ENCODE results near the gene BANF2.

The BANF2 gene

GRCh38 chr20:17709361-17710293 is 9.9 kb downstream of the BANF2 start:
- H3K36me3 ChIP-seq (ENCODE audit: control insufficient read depth, insufficient read depth, low read length): no peaks in the 10 kb centered on the region
- WGBS, 2 experiments: 89 to 91% methylated on average over 12 of the region's 12 CpGs
- H3K4me3 ChIP-seq (ENCODE audit: insufficient read depth, low read depth, low read length): no peak overlapping the region
- no peaks in the 10 kb centered on the region for H3K27me3 ChIP-seq (ENCODE audit: control insufficient read depth, insufficient read depth, low read length, poor library complexity, severe bottlenecking)
- H3K27ac ChIP-seq (ENCODE audit: insufficient read depth, low read depth, low read length, poor library complexity, severe bottlenecking): no peak overlapping the region
- no peaks in the 10 kb centered on the region for H3K9me3 ChIP-seq (ENCODE audit: control insufficient read depth, low read length)
- H3K4me1 ChIP-seq (ENCODE audit: control insufficient read depth, insufficient read depth, low read length): peaks cover 11% of the 10 kb centered on the region

- WGBS, 2 experiments: 64 to 66% methylated on average over 20 to 21 of the region's 21 CpGs
- Histone ChIP-seq H3K36me3 (ENCODE audit: control insufficient read depth, insufficient read depth, low read length) (no peaks in the 10 kb centered on the region), H3K4me1 (ENCODE audit: control insufficient read depth, insufficient read depth, low read length) (peaks cover 11% of the 10 kb centered on the region), H3K9me3 (ENCODE audit: control insufficient read depth, low read length) (no peaks in the 10 kb centered on the region), H3K27me3 (ENCODE audit: control insufficient read depth, insufficient read depth, low read length, poor library complexity, severe bottlenecking) (no peaks in the 10 kb centered on the region), H3K4me3 (ENCODE audit: insufficient read depth, low read depth, low read length) (no peak overlapping the region), H3K27ac (ENCODE audit: insufficient read depth, low read depth, low read length, poor library complexity, severe bottlenecking) (no peak overlapping the region)
Measured at GRCh38 chr20:17710379-17711266, 10.9 kb downstream of the BANF2 start.

GRCh38 chr20:17711267-17711627 is 11.5 kb downstream of the BANF2 start:
- 90 to 95% methylated on average over 4 to 5 of the region's 5 CpGs for WGBS, 2 experiments
- Histone ChIP-seq H3K4me3 (ENCODE audit: insufficient read depth, low read depth, low read length) (no peak overlapping the region), H3K27ac (ENCODE audit: insufficient read depth, low read depth, low read length, poor library complexity, severe bottlenecking) (no peak overlapping the region), H3K36me3 (ENCODE audit: control insufficient read depth, insufficient read depth, low read length) (no peaks in the 10 kb centered on the region), H3K27me3 (ENCODE audit: control insufficient read depth, insufficient read depth, low read length, poor library complexity, severe bottlenecking) (no peaks in the 10 kb centered on the region), H3K9me3 (ENCODE audit: control insufficient read depth, low read length) (no peaks in the 10 kb centered on the region), H3K4me1 (ENCODE audit: control insufficient read depth, insufficient read depth, low read length) (peaks cover 11% of the 10 kb centered on the region)

GRCh38 chr20:17712201-17712600 is 12.4 kb downstream of the BANF2 start:
- no peaks in the 10 kb centered on the region for H3K27me3 ChIP-seq (ENCODE audit: control insufficient read depth, insufficient read depth, low read length, poor library complexity, severe bottlenecking)
- no peaks in the 10 kb centered on the region for H3K9me3 ChIP-seq (ENCODE audit: control insufficient read depth, low read length)
- WGBS, 2 experiments: 95 to 96% methylated on average over 4 of the region's 4 CpGs
- peaks cover 11% of the 10 kb centered on the region for H3K4me1 ChIP-seq (ENCODE audit: control insufficient read depth, insufficient read depth, low read length)
- H3K4me3 ChIP-seq (ENCODE audit: insufficient read depth, low read depth, low read length): no peak overlapping the region
- no peaks in the 10 kb centered on the region for H3K36me3 ChIP-seq (ENCODE audit: control insufficient read depth, insufficient read depth, low read length)
- H3K27ac ChIP-seq (ENCODE audit: insufficient read depth, low read depth, low read length, poor library complexity, severe bottlenecking): no peak overlapping the region

GRCh38 chr20:17712708-17713107 is 12.9 kb downstream of the BANF2 start:
- Histone ChIP-seq H3K4me3 (ENCODE audit: insufficient read depth, low read depth, low read length) (no peak overlapping the region), H3K27ac (ENCODE audit: insufficient read depth, low read depth, low read length, poor library complexity, severe bottlenecking) (no peak overlapping the region), H3K9me3 (ENCODE audit: control insufficient read depth, low read length) (no peaks in the 10 kb centered on the region), H3K36me3 (ENCODE audit: control insufficient read depth, insufficient read depth, low read length) (no peaks in the 10 kb centered on the region), H3K27me3 (ENCODE audit: control insufficient read depth, insufficient read depth, low read length, poor library complexity, severe bottlenecking) (no peaks in the 10 kb centered on the region), H3K4me1 (ENCODE audit: control insufficient read depth, insufficient read depth, low read length) (peaks cover 11% of the 10 kb centered on the region)
- WGBS, 2 experiments: 94% methylated on average over 6 of the region's 6 CpGs

DNA sequence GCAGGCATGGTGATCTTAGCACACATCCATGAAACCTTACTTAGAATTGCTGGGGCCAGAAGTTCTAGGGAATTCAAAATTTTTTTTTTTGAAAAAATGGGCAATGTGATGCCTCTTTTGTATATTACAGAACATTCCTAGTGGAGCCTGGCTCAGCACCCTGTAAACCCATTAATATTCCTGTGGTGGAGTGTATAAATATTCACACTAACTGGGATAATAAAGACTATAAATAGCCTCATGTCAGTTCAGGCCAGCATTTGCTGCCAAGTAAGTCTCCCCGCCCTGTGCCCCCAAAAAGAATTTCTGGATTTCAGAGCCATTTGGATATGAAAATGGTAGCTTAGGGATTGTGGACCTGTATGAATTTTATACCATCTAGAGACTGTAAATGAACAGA is 14.8 kb downstream of the BANF2 start:
- H3K9me3 ChIP-seq (ENCODE audit: control insufficient read depth, low read length): no peaks in the 10 kb centered on the region
- no peak overlapping the region for H3K4me3 ChIP-seq (ENCODE audit: insufficient read depth, low read depth, low read length)
- H3K27ac ChIP-seq (ENCODE audit: insufficient read depth, low read depth, low read length, poor library complexity, severe bottlenecking): no peak overlapping the region
- WGBS, 2 experiments: 88 to 96% methylated on average over 1 of the region's 1 CpG
- H3K36me3 ChIP-seq (ENCODE audit: control insufficient read depth, insufficient read depth, low read length): no peaks in the 10 kb centered on the region
- H3K4me1 ChIP-seq (ENCODE audit: control insufficient read depth, insufficient read depth, low read length): peaks cover 11% of the 10 kb centered on the region
- H3K27me3 ChIP-seq (ENCODE audit: control insufficient read depth, insufficient read depth, low read length, poor library complexity, severe bottlenecking): no peaks in the 10 kb centered on the region

- Histone ChIP-seq H3K4me3 (ENCODE audit: insufficient read depth, low read depth, low read length) (no peak overlapping the region), H3K4me1 (ENCODE audit: control insufficient read depth, insufficient read depth, low read length) (peaks cover 11% of the 10 kb centered on the region), H3K9me3 (ENCODE audit: control insufficient read depth, low read length) (no peaks in the 10 kb centered on the region), H3K36me3 (ENCODE audit: control insufficient read depth, insufficient read depth, low read length) (no peaks in the 10 kb centered on the region), H3K27me3 (ENCODE audit: control insufficient read depth, insufficient read depth, low read length, poor library complexity, severe bottlenecking) (no peaks in the 10 kb centered on the region), H3K27ac (ENCODE audit: insufficient read depth, low read depth, low read length, poor library complexity, severe bottlenecking) (no peak overlapping the region)
- WGBS, 2 experiments: 92 to 93% methylated on average over 5 of the region's 5 CpGs
Measured at GRCh38 chr20:17715075-17715474, 15.3 kb downstream of the BANF2 start.

- Histone ChIP-seq H3K27me3 (ENCODE audit: control insufficient read depth, insufficient read depth, low read length, poor library complexity, severe bottlenecking) (no peaks in the 10 kb centered on the region), H3K9me3 (ENCODE audit: control insufficient read depth, low read length) (no peaks in the 10 kb centered on the region)
- 86 to 88% methylated on average over 7 of the region's 7 CpGs for WGBS, 2 experiments
Measured at GRCh38 chr20:17716331-17716730, 16.6 kb downstream of the BANF2 start.

GRCh38 chr20:17720755-17721154 is 21.0 kb downstream of the BANF2 start:
- no peaks in the 10 kb centered on the region for H3K36me3 ChIP-seq (ENCODE audit: control insufficient read depth, insufficient read depth, low read length)
- H3K9me3 ChIP-seq (ENCODE audit: control insufficient read depth, low read length): no peaks in the 10 kb centered on the region
- H3K27me3 ChIP-seq (ENCODE audit: control insufficient read depth, insufficient read depth, low read length, poor library complexity, severe bottlenecking): no peaks in the 10 kb centered on the region
- no peak overlapping the region for H3K27ac ChIP-seq (ENCODE audit: insufficient read depth, low read depth, low read length, poor library complexity, severe bottlenecking)
- no peak overlapping the region for H3K4me3 ChIP-seq (ENCODE audit: insufficient read depth, low read depth, low read length)
- 86 to 87% methylated on average over 3 to 4 of the region's 4 CpGs for WGBS, 2 experiments
- no peaks in the 10 kb centered on the region for H3K4me1 ChIP-seq (ENCODE audit: control insufficient read depth, insufficient read depth, low read length)

More at GRCh38 chr20:17716331-17716730, 16.6 kb downstream of the BANF2 start:
- Histone ChIP-seq H3K27ac (ENCODE audit: insufficient read depth, low read depth, low read length, poor library complexity, severe bottlenecking) (no peak overlapping the region), H3K4me1 (ENCODE audit: control insufficient read depth, insufficient read depth, low read length) (peaks cover 1% of the 10 kb centered on the region), H3K36me3 (ENCODE audit: control insufficient read depth, insufficient read depth, low read length) (no peaks in the 10 kb centered on the region), H3K4me3 (ENCODE audit: insufficient read depth, low read depth, low read length) (no peak overlapping the region)
